ENCODE measurements around the gene SETX. TPM values are rescaled to one million over a fixed set of nuclear protein-coding genes. Genes with fewer than 3 reads are reported as not detected.

Gene SETX
- total RNA-seq, 2 experiments from 2014 or later = 26.4 to 26.7 TPM

DNA sequence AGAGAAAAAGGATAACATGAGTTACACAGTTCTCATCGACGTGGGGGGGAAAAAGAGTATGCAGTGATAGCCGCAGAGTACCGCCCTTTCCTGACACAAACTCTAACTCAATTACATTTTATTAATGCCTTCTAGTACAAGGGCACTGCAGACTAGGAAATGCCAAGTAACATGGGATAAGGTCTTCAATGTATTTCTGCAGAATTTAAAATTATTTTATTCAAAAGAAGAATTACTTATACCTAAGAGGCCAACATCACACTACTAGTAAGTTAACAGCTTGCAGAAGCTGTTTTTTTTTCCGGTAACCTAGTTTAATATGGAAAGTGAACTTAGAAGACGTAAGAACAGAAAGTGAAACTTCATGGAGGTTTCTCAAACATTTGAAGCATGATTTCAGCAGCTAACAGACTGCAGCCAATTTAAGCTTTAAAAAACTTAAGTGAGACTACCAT lies 3.9 kb downstream of the SETX start:
- Mint-ChIP-seq H3K4me3 (peak overlapping the region; percentile 62), H3K36me3 (ENCODE audit: low read depth) (peaks cover 48% of the 10 kb centered on the region), H3K27ac (peak overlapping the region; percentile 95), H3K4me1 (ENCODE audit: low read depth) (peaks cover 45% of the 10 kb centered on the region), H3K27me3 (ENCODE audit: low read depth) (no peaks in the 10 kb centered on the region), H3K9me3 (no peaks in the 10 kb centered on the region)
- peak; percentile 59 for DNase-seq
- CTCF ChIA-PET = interaction anchor here (0.6 to 2.5 kb wide), 5 partner anchors 21 to 83 kb away, joined by 3 to 6 read pairs (median 3); no protein-coding TSS in a partner anchor
- intact Hi-C loops (cut with micrococcal nuclease) = loop anchor here (1.0 to 10.0 kb wide), 9 partner anchors 22 to 1084 kb away; partner anchors contain the start of genes GTF3C4 and PRRC2B

DNA sequence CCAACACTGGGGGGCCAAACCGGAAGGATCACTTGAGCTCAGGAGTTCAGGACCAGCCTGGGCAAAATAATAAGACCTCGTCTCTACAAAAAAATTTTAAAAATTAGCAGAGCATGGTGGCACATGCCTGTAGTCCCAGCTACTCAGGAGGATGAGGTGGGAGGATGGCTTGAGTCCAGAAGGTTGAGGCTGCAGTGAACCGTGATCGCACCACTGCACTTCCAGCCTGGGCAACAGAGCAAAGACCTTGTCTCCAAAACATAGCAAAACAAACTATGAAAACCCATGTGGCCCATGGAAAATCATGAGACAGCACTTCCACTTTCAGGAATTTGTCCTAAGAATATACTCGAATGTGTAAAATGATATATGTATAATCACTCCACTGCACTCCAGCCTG lies 6.1 kb downstream of the SETX start:
- peaks cover 44% of the 10 kb centered on the region for H3K4me1 Mint-ChIP-seq (ENCODE audit: low read depth)
- H3K27ac Mint-ChIP-seq = peak overlapping the region; percentile 91
- no peak overlapping the region for H3K4me3 Mint-ChIP-seq
- CTCF ChIA-PET = no interaction called here
- intact Hi-C loops (cut with micrococcal nuclease) = no loop called here
- H3K27me3 Mint-ChIP-seq (ENCODE audit: low read depth) = no peaks in the 10 kb centered on the region
- no peak for DNase-seq
- no peaks in the 10 kb centered on the region for H3K9me3 Mint-ChIP-seq
- peaks cover 49% of the 10 kb centered on the region for H3K36me3 Mint-ChIP-seq (ENCODE audit: low read depth)

DNA sequence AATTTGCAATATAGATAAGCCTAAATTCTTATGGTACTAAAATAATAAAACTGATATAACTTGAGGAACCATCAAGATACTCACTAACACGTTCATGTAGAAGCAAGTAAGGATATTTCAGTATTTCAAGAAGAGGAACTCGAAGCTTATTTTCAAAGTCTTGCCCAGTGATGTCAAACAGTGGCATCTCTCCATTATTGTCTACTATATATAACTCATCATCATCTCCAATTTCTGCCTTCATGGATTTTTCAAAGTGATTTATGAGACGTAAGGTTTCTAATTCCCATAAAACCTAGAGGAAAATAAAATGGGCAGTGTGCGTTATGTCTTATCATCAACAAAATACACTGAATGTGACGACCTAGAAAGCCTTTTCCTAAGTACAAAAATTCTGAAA lies 8.6 kb downstream of the SETX start:
- CTCF ChIA-PET = no interaction called here
- peaks cover 22% of the 10 kb centered on the region for H3K4me1 Mint-ChIP-seq (ENCODE audit: low read depth)
- no peaks in the 10 kb centered on the region for H3K9me3 Mint-ChIP-seq
- H3K4me3 Mint-ChIP-seq = no peak overlapping the region
- no peak overlapping the region for H3K27ac Mint-ChIP-seq
- no peak for DNase-seq
- H3K27me3 Mint-ChIP-seq (ENCODE audit: low read depth) = no peaks in the 10 kb centered on the region
- H3K36me3 Mint-ChIP-seq (ENCODE audit: low read depth) = peaks cover 50% of the 10 kb centered on the region
- intact Hi-C loops (cut with micrococcal nuclease) = no loop called here

DNA sequence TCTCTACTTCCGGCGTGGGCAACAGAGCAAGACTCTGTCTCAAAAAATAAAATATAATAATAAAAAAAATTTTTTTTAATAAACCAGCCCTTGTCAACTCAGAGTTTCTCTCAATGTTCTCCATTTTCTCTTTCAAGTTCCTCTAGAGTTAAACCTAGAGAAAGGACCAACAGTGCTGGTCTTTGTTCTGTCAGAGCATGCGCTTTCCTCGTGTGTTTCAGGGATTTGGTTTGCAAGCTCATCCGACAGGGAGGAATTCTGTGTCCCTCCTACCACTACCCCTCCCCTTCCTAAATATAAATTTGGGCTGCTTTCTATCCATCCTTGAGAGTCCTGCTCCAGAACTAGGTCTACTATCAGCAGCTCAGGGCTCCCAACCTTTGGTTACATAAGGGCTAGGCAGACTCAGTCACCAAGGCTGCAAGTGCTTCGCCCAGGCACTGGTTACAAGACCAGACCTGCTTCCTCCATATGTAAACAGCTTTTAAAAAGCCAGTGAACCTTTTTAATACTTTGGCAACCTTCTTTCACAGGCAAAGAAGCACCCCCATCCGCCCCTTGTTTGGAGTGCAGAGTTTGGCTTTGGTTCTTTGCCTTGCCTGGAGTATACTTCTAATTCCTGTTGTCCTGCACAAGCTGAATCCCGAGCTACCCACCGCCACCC lies 13.5 kb downstream of the SETX start:
- Mint-ChIP-seq H3K4me1 (ENCODE audit: low read depth) (peaks cover 10% of the 10 kb centered on the region), H3K36me3 (ENCODE audit: low read depth) (peaks cover 52% of the 10 kb centered on the region), H3K9me3 (no peaks in the 10 kb centered on the region), H3K27ac (no peak overlapping the region), H3K27me3 (ENCODE audit: low read depth) (no peaks in the 10 kb centered on the region), H3K4me3 (no peak overlapping the region)
- no peak for DNase-seq
- CTCF ChIA-PET = no interaction called here
- intact Hi-C loops (cut with micrococcal nuclease) = no loop called here

DNA sequence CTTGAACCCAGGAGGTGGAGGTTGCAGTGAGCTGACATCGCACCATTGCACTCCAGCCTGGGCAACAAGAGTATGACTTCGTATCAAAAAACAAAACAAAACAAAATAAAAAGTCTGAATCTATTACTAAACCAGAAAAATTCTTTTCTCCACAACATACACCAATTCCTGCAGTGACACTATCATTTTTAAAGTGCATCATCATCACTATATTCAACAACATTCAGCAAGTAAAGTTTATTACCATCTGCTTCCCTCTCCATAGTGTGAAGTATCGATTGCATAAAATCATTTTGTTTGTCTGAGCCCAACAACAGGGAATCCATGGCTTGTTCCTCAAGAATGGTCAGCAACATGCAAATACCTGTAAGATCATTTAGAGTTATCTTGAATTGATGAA lies 20.4 kb downstream of the SETX start:
- Mint-ChIP-seq H3K27me3 (ENCODE audit: low read depth) (no peaks in the 10 kb centered on the region), H3K4me3 (no peak overlapping the region), H3K36me3 (ENCODE audit: low read depth) (peaks cover 67% of the 10 kb centered on the region), H3K9me3 (no peaks in the 10 kb centered on the region), H3K27ac (no peak overlapping the region), H3K4me1 (ENCODE audit: low read depth) (peaks cover 4% of the 10 kb centered on the region)
- DNase-seq = no peak
- CTCF ChIA-PET = no interaction called here
- intact Hi-C loops (cut with micrococcal nuclease) = no loop called here

DNA sequence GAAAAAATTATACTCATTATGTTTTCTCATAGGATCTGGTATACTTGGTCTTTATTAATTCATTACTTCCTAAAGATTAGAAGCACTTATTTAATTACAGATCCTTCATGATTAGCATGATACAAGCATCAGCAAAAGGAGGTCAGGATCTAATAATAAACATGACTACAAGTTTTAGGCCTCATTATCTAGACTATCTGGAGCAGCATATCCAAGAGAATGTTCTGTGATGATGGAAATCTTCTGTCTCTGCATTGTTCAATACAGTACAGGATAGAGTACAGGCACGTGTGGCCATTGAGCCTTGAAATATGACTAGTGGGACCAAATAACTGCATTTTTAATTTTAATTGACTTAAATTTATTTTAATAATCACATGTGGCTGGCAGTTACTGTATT lies 21.2 kb downstream of the SETX start:
- no peaks in the 10 kb centered on the region for H3K27me3 Mint-ChIP-seq (ENCODE audit: low read depth)
- H3K4me3 Mint-ChIP-seq = no peak overlapping the region
- H3K36me3 Mint-ChIP-seq (ENCODE audit: low read depth) = peaks cover 71% of the 10 kb centered on the region
- CTCF ChIA-PET = no interaction called here
- H3K4me1 Mint-ChIP-seq (ENCODE audit: low read depth) = peaks cover 8% of the 10 kb centered on the region
- intact Hi-C loops (cut with micrococcal nuclease) = no loop called here
- no peak for DNase-seq
- H3K27ac Mint-ChIP-seq = no peak overlapping the region
- peaks cover 6% of the 10 kb centered on the region for H3K9me3 Mint-ChIP-seq

DNA sequence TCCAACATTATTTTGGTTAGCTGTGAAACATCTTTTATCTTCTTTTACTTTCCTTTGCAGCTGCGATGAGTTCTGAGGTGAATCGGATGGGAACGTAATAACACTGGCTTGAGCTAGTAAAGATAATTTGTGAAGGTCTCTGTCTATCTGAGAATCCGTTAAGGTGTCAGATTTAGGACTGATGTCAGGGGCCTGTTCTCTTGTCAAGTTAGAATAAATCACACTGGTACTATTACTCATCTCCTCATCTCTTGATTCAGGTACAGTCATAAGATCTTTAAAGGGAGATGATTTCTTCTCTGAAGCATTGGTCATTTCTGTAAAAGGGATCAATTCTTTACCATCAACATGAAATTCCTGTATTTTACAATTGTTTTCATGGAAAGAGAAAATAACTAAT lies 26.2 kb downstream of the SETX start:
- no peak for DNase-seq
- H3K27me3 Mint-ChIP-seq (ENCODE audit: low read depth) = no peaks in the 10 kb centered on the region
- H3K4me3 Mint-ChIP-seq = no peak overlapping the region
- intact Hi-C loops (cut with micrococcal nuclease) = loop anchor here (5.0 kb wide), 1 partner anchor 36 kb away; no protein-coding TSS in a partner anchor
- CTCF ChIA-PET = no interaction called here
- no peak overlapping the region for H3K27ac Mint-ChIP-seq
- peaks cover 87% of the 10 kb centered on the region for H3K36me3 Mint-ChIP-seq (ENCODE audit: low read depth)
- peaks cover 36% of the 10 kb centered on the region for H3K4me1 Mint-ChIP-seq (ENCODE audit: low read depth)
- peaks cover 12% of the 10 kb centered on the region for H3K9me3 Mint-ChIP-seq

DNA sequence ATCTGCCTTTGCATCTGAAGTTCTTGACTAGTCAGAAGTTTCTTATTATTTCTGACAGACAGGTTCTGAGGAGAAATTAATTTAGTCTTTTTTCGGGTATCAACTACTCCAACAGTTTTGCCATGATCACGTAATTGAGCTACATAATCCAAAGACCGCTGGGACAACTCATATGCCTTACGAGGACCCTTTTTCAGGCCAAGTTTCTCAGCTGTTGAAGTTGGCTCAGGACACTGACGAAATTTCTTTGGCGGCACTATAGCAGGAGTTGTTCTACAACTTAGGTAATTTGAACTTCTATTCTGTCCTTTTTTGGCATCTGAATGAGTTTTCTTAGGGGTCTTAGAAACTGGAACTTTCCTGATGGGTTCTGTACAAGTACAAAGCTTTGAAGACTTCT lies 27.2 kb downstream of the SETX start:
- H3K4me3 Mint-ChIP-seq = no peak overlapping the region

DNA sequence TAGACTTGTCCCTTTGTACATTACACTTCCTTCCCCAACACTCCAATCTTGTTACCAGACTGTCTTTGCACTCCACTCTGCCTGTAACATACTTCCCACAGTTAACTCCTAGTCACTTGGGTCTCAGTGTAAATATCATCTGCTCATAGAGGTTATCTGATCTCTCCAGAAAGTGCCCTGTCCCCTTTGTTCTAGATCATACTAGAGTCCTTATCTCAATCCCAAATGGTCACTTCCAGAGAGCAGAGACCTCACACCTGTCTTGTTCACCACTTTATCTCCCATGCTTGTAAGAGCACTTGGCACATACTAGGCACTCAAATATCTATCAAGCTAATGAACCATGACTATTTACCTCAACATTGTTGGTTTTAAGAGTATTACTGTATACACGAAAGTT lies 30.4 kb downstream of the SETX start:
- CTCF ChIA-PET = no interaction called here
- Mint-ChIP-seq H3K27ac (peak overlapping the region; percentile 44), H3K4me1 (ENCODE audit: low read depth) (peaks cover 52% of the 10 kb centered on the region), H3K36me3 (ENCODE audit: low read depth) (peaks cover 63% of the 10 kb centered on the region), H3K27me3 (ENCODE audit: low read depth) (no peaks in the 10 kb centered on the region), H3K9me3 (peaks cover 12% of the 10 kb centered on the region), H3K4me3 (no peak overlapping the region)
- DNase-seq = no peak
- intact Hi-C loops (cut with micrococcal nuclease) = no loop called here

More for the DNA sequence above, 27.2 kb downstream of the SETX start:
- H3K27me3 Mint-ChIP-seq (ENCODE audit: low read depth) = no peaks in the 10 kb centered on the region
- H3K36me3 Mint-ChIP-seq (ENCODE audit: low read depth) = peaks cover 86% of the 10 kb centered on the region
- H3K9me3 Mint-ChIP-seq = peaks cover 12% of the 10 kb centered on the region
- H3K4me1 Mint-ChIP-seq (ENCODE audit: low read depth) = peaks cover 43% of the 10 kb centered on the region
- DNase-seq = no peak
- intact Hi-C loops (cut with micrococcal nuclease) = loop anchor here (5.0 kb wide), 1 partner anchor 35 kb away; no protein-coding TSS in a partner anchor
- CTCF ChIA-PET = no interaction called here
- H3K27ac Mint-ChIP-seq = no peak overlapping the region

DNA sequence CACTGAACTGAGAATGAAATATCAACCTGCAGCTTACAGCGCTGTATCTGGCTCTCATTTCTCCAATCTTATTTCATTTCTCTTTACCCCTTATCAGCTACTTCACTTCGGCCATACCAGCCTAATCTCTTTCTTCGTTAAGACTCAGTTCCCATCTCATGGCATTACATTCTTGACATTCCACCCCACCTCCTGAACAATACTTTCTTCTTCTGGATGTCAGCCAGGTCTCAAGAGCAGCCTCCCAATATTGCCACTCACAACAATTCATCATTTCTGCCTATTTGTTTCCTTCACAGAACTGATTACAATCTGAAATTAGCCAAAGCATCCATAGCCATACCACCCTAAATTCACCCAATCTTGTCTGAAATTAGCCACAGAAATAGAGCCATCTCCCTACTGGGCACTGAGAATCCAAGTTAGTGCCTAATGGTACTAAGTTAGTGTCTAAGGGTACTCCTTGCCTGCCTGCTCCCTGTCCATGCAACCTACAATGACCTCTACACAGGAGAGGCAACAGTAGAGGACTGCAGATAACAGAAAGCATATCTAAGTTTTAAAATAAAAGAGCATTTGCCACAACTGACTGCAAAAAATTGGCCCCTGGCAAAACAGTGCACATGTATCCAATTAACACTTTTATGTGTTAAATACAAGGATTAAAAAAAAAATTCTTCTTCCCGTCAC lies 35.2 kb downstream of the SETX start:
- H3K4me3 Mint-ChIP-seq = no peak overlapping the region
- no peak overlapping the region for H3K27ac Mint-ChIP-seq
- H3K9me3 Mint-ChIP-seq = no peaks in the 10 kb centered on the region
- peaks cover 28% of the 10 kb centered on the region for H3K4me1 Mint-ChIP-seq (ENCODE audit: low read depth)
- intact Hi-C loops (cut with micrococcal nuclease) = no loop called here
- CTCF ChIA-PET = interaction anchor here (0.6 kb wide), 1 partner anchor 1637 kb away, joined by 3 read pairs; no protein-coding TSS in a partner anchor
- H3K27me3 Mint-ChIP-seq (ENCODE audit: low read depth) = no peaks in the 10 kb centered on the region
- no peak for DNase-seq
- H3K36me3 Mint-ChIP-seq (ENCODE audit: low read depth) = peaks cover 23% of the 10 kb centered on the region

DNA sequence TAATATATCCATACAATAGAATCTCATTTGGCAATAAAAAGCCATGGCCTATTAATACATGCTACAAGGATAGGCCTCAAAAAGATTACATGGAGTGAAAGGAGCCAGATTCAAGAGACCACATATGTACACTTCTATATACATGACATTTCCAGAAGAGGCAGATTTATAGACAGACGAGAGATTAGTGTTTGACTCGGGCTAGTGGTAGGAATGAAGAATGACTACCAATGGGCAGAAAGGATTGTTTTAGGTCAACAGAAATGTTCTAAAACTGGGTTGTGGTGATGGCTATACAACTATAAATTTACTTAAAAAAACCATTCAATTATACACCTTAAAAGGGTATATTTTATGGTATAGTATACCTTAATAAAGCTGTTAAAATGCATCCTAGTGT lies 41.9 kb downstream of the SETX start:
- CTCF ChIA-PET = no interaction called here
- H3K36me3 Mint-ChIP-seq (ENCODE audit: low read depth) = peaks cover 33% of the 10 kb centered on the region
- no peak for DNase-seq
- H3K4me3 Mint-ChIP-seq = no peak overlapping the region
- no peaks in the 10 kb centered on the region for H3K27me3 Mint-ChIP-seq (ENCODE audit: low read depth)
- H3K9me3 Mint-ChIP-seq = no peaks in the 10 kb centered on the region
- H3K27ac Mint-ChIP-seq = no peak overlapping the region
- H3K4me1 Mint-ChIP-seq (ENCODE audit: low read depth) = peaks cover 14% of the 10 kb centered on the region
- intact Hi-C loops (cut with micrococcal nuclease) = no loop called here

DNA sequence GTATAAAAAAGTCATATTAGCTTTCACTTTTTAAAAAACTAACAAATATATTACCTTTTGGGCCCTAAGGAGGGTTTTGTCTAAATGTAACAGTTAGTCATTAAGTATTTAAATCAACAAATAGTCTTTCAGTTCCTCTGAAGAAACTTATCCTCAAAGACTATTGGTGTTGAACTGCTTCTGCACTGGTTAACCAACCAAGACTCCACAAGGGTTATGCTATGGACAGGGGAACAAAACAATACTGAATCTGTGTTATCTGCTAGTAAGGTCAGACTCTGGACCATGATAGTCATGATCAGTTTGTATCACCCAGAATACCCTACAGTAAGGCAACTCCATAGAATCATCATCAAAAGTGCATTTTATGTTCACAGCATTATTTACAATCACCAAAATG lies 42.4 kb downstream of the SETX start:
- Mint-ChIP-seq H3K9me3 (no peaks in the 10 kb centered on the region), H3K4me3 (no peak overlapping the region), H3K27ac (no peak overlapping the region), H3K4me1 (ENCODE audit: low read depth) (peaks cover 14% of the 10 kb centered on the region), H3K27me3 (ENCODE audit: low read depth) (no peaks in the 10 kb centered on the region), H3K36me3 (ENCODE audit: low read depth) (peaks cover 37% of the 10 kb centered on the region)
- intact Hi-C loops (cut with micrococcal nuclease) = no loop called here
- no peak for DNase-seq
- CTCF ChIA-PET = interaction anchor here (0.9 kb wide), 1 partner anchor 53 kb away, joined by 3 read pairs; no protein-coding TSS in a partner anchor

DNA sequence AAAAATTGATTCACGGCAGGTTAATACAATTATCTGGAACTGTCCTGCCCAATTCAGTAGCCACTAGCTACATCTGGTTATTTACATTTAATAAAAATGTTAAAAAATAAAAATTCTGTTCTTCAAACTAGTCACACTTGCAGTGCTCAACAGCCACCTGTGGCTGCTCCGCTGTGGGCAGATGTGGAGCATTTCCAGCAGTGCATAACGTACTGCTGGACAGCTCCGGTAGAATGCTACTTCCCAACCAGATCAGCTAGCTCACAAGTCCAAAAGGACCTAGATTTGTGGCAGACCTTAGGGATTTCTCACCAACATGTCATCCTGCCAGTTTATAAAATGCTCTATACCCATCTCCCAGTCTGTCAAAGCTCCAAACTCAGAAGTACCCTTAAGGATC lies 42.8 kb downstream of the SETX start:
- Mint-ChIP-seq H3K27me3 (ENCODE audit: low read depth) (no peaks in the 10 kb centered on the region), H3K4me1 (ENCODE audit: low read depth) (peaks cover 14% of the 10 kb centered on the region), H3K27ac (no peak overlapping the region), H3K9me3 (no peaks in the 10 kb centered on the region), H3K36me3 (ENCODE audit: low read depth) (peaks cover 38% of the 10 kb centered on the region), H3K4me3 (no peak overlapping the region)
- CTCF ChIA-PET = interaction anchor here (0.9 kb wide), 1 partner anchor 53 kb away, joined by 3 read pairs; no protein-coding TSS in a partner anchor
- DNase-seq = no peak
- intact Hi-C loops (cut with micrococcal nuclease) = no loop called here
